T-helper 2 cell treated with Interferon-gamma antibody and Interleukin-4, amounts not matched to agents 5 μg/mL and 100 μg/mL, for 36 hours (primary cell): ENCODE measurements around the gene COL23A1.

Source experiments
- DNase-seq: peaks from one replicate; pipeline ENCODE4 v3.0.0; 2021; ENCODE audit warnings: low spot score
- H3K27ac Mint-ChIP-seq: one replicate; pipeline ENCODE4 v1.8.0; 2021; ENCODE audit warnings: mild to moderate bottlenecking, mixed read lengths
- H3K27me3 Mint-ChIP-seq: one replicate; pipeline ENCODE4 v1.8.0; 2021; ENCODE audit warnings: low read depth, mixed read lengths
- H3K36me3 Mint-ChIP-seq: one replicate; pipeline ENCODE4 v1.8.0; 2021; ENCODE audit warnings: low read depth, mixed read lengths
- H3K4me1 Mint-ChIP-seq: one replicate; pipeline ENCODE4 v1.8.0; 2021; ENCODE audit warnings: low read depth, mixed read lengths
- H3K4me3 Mint-ChIP-seq: one replicate; pipeline ENCODE4 v1.8.0; 2022; ENCODE audit warnings: mild to moderate bottlenecking, moderate library complexity, mixed read lengths
- H3K9me3 Mint-ChIP-seq: one replicate; pipeline ENCODE4 v1.8.0; 2021; ENCODE audit warnings: mixed read lengths

COL23A1 gene

GRCh38 chr5:178469011-178469974 lies 120.9 kb downstream of the COL23A1 start:
- H3K4me3 Mint-ChIP-seq = no peak overlapping the region
- no peaks in the 10 kb centered on the region for H3K9me3 Mint-ChIP-seq
- H3K27me3 Mint-ChIP-seq = no peaks in the 10 kb centered on the region
- no peak for DNase-seq
- H3K4me1 Mint-ChIP-seq = no peaks in the 10 kb centered on the region
- no peaks in the 10 kb centered on the region for H3K36me3 Mint-ChIP-seq
- H3K27ac Mint-ChIP-seq = no peak overlapping the region

GRCh38 chr5:178468196-178468685 lies 122.0 kb downstream of the COL23A1 start:
- H3K9me3 Mint-ChIP-seq = no peaks in the 10 kb centered on the region
- H3K4me3 Mint-ChIP-seq = no peak overlapping the region
- DNase-seq = no peak
- H3K4me1 Mint-ChIP-seq = no peaks in the 10 kb centered on the region
- H3K36me3 Mint-ChIP-seq = no peaks in the 10 kb centered on the region
- H3K27me3 Mint-ChIP-seq = no peaks in the 10 kb centered on the region
- H3K27ac Mint-ChIP-seq = no peak overlapping the region

GRCh38 chr5:178467568-178468195 lies 122.5 kb downstream of the COL23A1 start:
- H3K9me3 Mint-ChIP-seq = no peaks in the 10 kb centered on the region
- H3K27ac Mint-ChIP-seq = no peak overlapping the region
- no peak for DNase-seq
- no peak overlapping the region for H3K4me3 Mint-ChIP-seq
- no peaks in the 10 kb centered on the region for H3K4me1 Mint-ChIP-seq
- no peaks in the 10 kb centered on the region for H3K27me3 Mint-ChIP-seq
- H3K36me3 Mint-ChIP-seq = no peaks in the 10 kb centered on the region

GRCh38 chr5:178467205-178467567 lies 123.0 kb downstream of the COL23A1 start:
- H3K4me1 Mint-ChIP-seq = no peaks in the 10 kb centered on the region
- no peaks in the 10 kb centered on the region for H3K36me3 Mint-ChIP-seq
- H3K9me3 Mint-ChIP-seq = no peaks in the 10 kb centered on the region
- H3K27ac Mint-ChIP-seq = no peak overlapping the region
- no peaks in the 10 kb centered on the region for H3K27me3 Mint-ChIP-seq
- DNase-seq = no peak
- H3K4me3 Mint-ChIP-seq = no peak overlapping the region

GRCh38 chr5:178466342-178466741 lies 123.9 kb downstream of the COL23A1 start:
- no peaks in the 10 kb centered on the region for H3K4me1 Mint-ChIP-seq
- no peaks in the 10 kb centered on the region for H3K36me3 Mint-ChIP-seq
- H3K9me3 Mint-ChIP-seq = no peaks in the 10 kb centered on the region
- no peaks in the 10 kb centered on the region for H3K27me3 Mint-ChIP-seq
- no peak overlapping the region for H3K4me3 Mint-ChIP-seq
- H3K27ac Mint-ChIP-seq = no peak overlapping the region
- no peak for DNase-seq

GRCh38 chr5:178465861-178466288 lies 124.3 kb downstream of the COL23A1 start:
- no peaks in the 10 kb centered on the region for H3K27me3 Mint-ChIP-seq
- H3K4me3 Mint-ChIP-seq = no peak overlapping the region
- DNase-seq = no peak

GRCh38 chr5:178465228-178465860 lies 124.8 kb downstream of the COL23A1 start:
- no peaks in the 10 kb centered on the region for H3K9me3 Mint-ChIP-seq
- DNase-seq = no peak
- no peak overlapping the region for H3K27ac Mint-ChIP-seq
- H3K4me3 Mint-ChIP-seq = no peak overlapping the region
- no peaks in the 10 kb centered on the region for H3K4me1 Mint-ChIP-seq
- H3K36me3 Mint-ChIP-seq = no peaks in the 10 kb centered on the region
- H3K27me3 Mint-ChIP-seq = no peaks in the 10 kb centered on the region

More at GRCh38 chr5:178465861-178466288, 124.3 kb downstream of the COL23A1 start:
- no peaks in the 10 kb centered on the region for H3K4me1 Mint-ChIP-seq
- H3K36me3 Mint-ChIP-seq = no peaks in the 10 kb centered on the region
- no peaks in the 10 kb centered on the region for H3K9me3 Mint-ChIP-seq
- no peak overlapping the region for H3K27ac Mint-ChIP-seq

GRCh38 chr5:178464431-178465048 lies 125.7 kb downstream of the COL23A1 start:
- no peaks in the 10 kb centered on the region for H3K36me3 Mint-ChIP-seq
- H3K4me3 Mint-ChIP-seq = no peak overlapping the region
- H3K27ac Mint-ChIP-seq = no peak overlapping the region
- no peaks in the 10 kb centered on the region for H3K4me1 Mint-ChIP-seq
- no peaks in the 10 kb centered on the region for H3K9me3 Mint-ChIP-seq
- no peaks in the 10 kb centered on the region for H3K27me3 Mint-ChIP-seq
- no peak for DNase-seq

- Mint-ChIP-seq H3K9me3 (no peaks in the 10 kb centered on the region), H3K36me3 (no peaks in the 10 kb centered on the region), H3K27me3 (no peaks in the 10 kb centered on the region), H3K4me1 (no peaks in the 10 kb centered on the region), H3K27ac (no peak overlapping the region), H3K4me3 (no peak overlapping the region)
- DNase-seq = no peak
Measured at GRCh38 chr5:178463321-178464155, 126.7 kb downstream of the COL23A1 start.

GRCh38 chr5:178462816-178463215 lies 127.4 kb downstream of the COL23A1 start:
- H3K27ac Mint-ChIP-seq = no peak overlapping the region
- no peak overlapping the region for H3K4me3 Mint-ChIP-seq
- DNase-seq = no peak

GRCh38 chr5:178462076-178462475 lies 128.1 kb downstream of the COL23A1 start:
- Mint-ChIP-seq H3K4me1 (no peaks in the 10 kb centered on the region), H3K4me3 (no peak overlapping the region), H3K36me3 (no peaks in the 10 kb centered on the region), H3K27ac (no peak overlapping the region), H3K9me3 (no peaks in the 10 kb centered on the region), H3K27me3 (no peaks in the 10 kb centered on the region)
- no peak for DNase-seq

More at GRCh38 chr5:178462816-178463215, 127.4 kb downstream of the COL23A1 start:
- no peaks in the 10 kb centered on the region for H3K36me3 Mint-ChIP-seq
- H3K9me3 Mint-ChIP-seq = no peaks in the 10 kb centered on the region
- no peaks in the 10 kb centered on the region for H3K27me3 Mint-ChIP-seq
- no peaks in the 10 kb centered on the region for H3K4me1 Mint-ChIP-seq

GRCh38 chr5:178461004-178461730 lies 129.0 kb downstream of the COL23A1 start:
- H3K27ac Mint-ChIP-seq = no peak overlapping the region
- no peaks in the 10 kb centered on the region for H3K4me1 Mint-ChIP-seq
- H3K36me3 Mint-ChIP-seq = no peaks in the 10 kb centered on the region
- H3K9me3 Mint-ChIP-seq = no peaks in the 10 kb centered on the region
- H3K4me3 Mint-ChIP-seq = no peak overlapping the region
- no peaks in the 10 kb centered on the region for H3K27me3 Mint-ChIP-seq
- peak; percentile 27 for DNase-seq
